Glutamatergic neuron (in vitro differentiated cells): ENCODE measurements around the gene PPP1R27. TPM values are rescaled to one million over a fixed set of nuclear protein-coding genes. Genes with fewer than 3 reads are reported as not detected.

Experiments
- DNase-seq: peaks from one replicate; pipeline ENCODE4 v3.0.0; 2022
- H3K27ac Mint-ChIP-seq: one replicate; pipeline ENCODE4 v1.8.0; 2020; ENCODE audit warnings: mild to moderate bottlenecking, mixed read lengths, inconsistent platforms; ENCODE audit not compliant: unreplicated experiment
- H3K27me3 Mint-ChIP-seq: one replicate; pipeline ENCODE4 v1.8.0; 2020; ENCODE audit warnings: mild to moderate bottlenecking, moderate library complexity, mixed read lengths, inconsistent platforms; ENCODE audit not compliant: unreplicated experiment
- H3K36me3 Mint-ChIP-seq: one replicate; pipeline ENCODE4 v1.8.0; 2020; ENCODE audit warnings: mild to moderate bottlenecking, mixed read lengths, inconsistent platforms; ENCODE audit not compliant: unreplicated experiment
- H3K4me1 Mint-ChIP-seq: one replicate; pipeline ENCODE4 v1.8.0; 2020; ENCODE audit warnings: mild to moderate bottlenecking, low read depth, mixed read lengths, inconsistent platforms; ENCODE audit not compliant: unreplicated experiment
- H3K4me3 Mint-ChIP-seq: one replicate; pipeline ENCODE4 v1.8.0; 2020; ENCODE audit warnings: mild to moderate bottlenecking, mixed read lengths, inconsistent platforms; ENCODE audit not compliant: unreplicated experiment
- H3K9me3 Mint-ChIP-seq: one replicate; pipeline ENCODE4 v1.8.0; 2020; ENCODE audit warnings: mild to moderate bottlenecking, moderate library complexity, mixed read lengths, inconsistent platforms; ENCODE audit not compliant: unreplicated experiment
- total RNA-seq: library from RNA; stranded (reverse); fragmentation: NEBNext Ultra II Directional; extraction: Animal tissue kit (Norgen Biotek cat#: 25700); gene quantifications from one replicate; pipeline ENCODE4 v1.2.1, GENCODE V29; 2021; ENCODE audit not compliant: unreplicated experiment
- TF ChIP-seq, protein P1 (sequence below): fragments of 200-600 bp; sonication (generic); IDR thresholded peaks from one replicate; pipeline ENCODE4 v1.5.0; 2021; ENCODE audit not compliant: partially characterized antibody, unreplicated experiment

PPP1R27 gene
- total RNA-seq, 1 donor from 2014 or later: 0.81 TPM

GRCh38 chr17:81860756-81861568 is 26.1 kb upstream of the PPP1R27 start:
- peak overlapping the region; percentile 97 for H3K4me3 Mint-ChIP-seq
- peaks cover 24% of the 10 kb centered on the region for H3K9me3 Mint-ChIP-seq
- H3K27me3 Mint-ChIP-seq: peaks cover 16% of the 10 kb centered on the region
- H3K4me1 Mint-ChIP-seq: peaks cover 14% of the 10 kb centered on the region
- TF ChIP-seq, protein P1, sequence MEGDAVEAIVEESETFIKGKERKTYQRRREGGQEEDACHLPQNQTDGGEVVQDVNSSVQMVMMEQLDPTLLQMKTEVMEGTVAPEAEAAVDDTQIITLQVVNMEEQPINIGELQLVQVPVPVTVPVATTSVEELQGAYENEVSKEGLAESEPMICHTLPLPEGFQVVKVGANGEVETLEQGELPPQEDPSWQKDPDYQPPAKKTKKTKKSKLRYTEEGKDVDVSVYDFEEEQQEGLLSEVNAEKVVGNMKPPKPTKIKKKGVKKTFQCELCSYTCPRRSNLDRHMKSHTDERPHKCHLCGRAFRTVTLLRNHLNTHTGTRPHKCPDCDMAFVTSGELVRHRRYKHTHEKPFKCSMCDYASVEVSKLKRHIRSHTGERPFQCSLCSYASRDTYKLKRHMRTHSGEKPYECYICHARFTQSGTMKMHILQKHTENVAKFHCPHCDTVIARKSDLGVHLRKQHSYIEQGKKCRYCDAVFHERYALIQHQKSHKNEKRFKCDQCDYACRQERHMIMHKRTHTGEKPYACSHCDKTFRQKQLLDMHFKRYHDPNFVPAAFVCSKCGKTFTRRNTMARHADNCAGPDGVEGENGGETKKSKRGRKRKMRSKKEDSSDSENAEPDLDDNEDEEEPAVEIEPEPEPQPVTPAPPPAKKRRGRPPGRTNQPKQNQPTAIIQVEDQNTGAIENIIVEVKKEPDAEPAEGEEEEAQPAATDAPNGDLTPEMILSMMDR: no peak
- peak; percentile 98 for DNase-seq
- no peaks in the 10 kb centered on the region for H3K36me3 Mint-ChIP-seq
- H3K27ac Mint-ChIP-seq: peak overlapping the region; percentile 96

DNA sequence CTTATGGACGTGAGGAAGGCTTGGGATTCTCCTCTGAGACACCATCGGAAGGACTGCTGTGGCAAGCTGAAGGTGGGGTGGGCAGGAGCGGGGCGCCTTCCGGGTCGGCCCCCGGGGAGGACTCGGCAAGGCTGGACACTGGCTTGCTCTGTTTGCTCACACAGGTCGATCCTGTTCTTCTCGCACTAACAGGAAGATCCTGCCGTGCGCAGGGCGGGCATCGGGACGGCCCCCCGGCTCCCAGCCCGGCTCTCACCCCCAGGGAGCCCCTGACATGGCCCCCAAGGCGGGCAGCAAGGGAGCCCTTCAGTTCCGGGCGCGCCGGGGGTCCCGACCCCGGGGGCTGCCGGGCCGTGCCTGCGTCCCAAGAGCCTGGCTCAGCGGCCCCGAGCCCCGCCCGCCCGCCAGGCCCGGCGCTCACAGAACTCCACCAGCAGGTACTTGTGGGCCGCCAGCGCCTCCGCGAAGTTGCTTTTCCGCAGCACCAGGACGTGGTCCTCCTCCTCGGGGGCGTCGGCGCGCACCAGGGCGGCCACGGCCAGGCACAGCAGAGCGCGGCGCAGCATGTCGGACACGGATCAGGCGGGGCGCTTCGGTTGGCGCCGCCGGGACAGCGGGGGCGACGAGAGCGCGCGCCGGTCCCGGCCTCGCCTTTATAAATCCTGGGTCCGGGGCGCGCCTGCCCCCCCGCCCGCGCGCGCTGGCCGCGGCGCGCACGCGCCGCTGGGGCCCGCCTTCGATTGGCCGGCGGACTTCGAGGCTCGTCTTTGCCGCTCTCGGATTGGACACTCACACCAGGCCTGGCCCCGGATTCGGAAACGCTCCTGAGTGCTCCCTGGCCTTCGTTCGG is 25.3 kb upstream of the PPP1R27 start, which contains the start of gene P4HB:
Gene P4HB, minus strand, starts transcription at position 630 of the 850 bp plus-strand sequence. Its CDS starts 64 bp downstream, at position 566.
- Mint-ChIP-seq H3K27ac (peak within 1 kb of the TSS; percentile 96), H3K9me3 (peaks cover 20% of the 10 kb centered on the region), H3K27me3 (peaks cover 14% of the 10 kb centered on the region), H3K4me3 (peak within 1 kb of the TSS; percentile 98), H3K36me3 (no peaks in the 10 kb centered on the region), H3K4me1 (peaks cover 14% of the 10 kb centered on the region)
- peak; percentile 96 for DNase-seq
- TF ChIP-seq, protein P1: no peak

GRCh38 chr17:81858967-81859905 is 24.4 kb upstream of the PPP1R27 start:
- Mint-ChIP-seq H3K27ac (peak overlapping the region; percentile 83), H3K36me3 (no peaks in the 10 kb centered on the region)
- TF ChIP-seq, protein P1: no peak

GRCh38 chr17:81858170-81858966 is 23.5 kb upstream of the PPP1R27 start:
- Mint-ChIP-seq H3K9me3 (peaks cover 19% of the 10 kb centered on the region), H3K27ac (no peak overlapping the region), H3K27me3 (peaks cover 14% of the 10 kb centered on the region), H3K4me1 (peaks cover 14% of the 10 kb centered on the region), H3K4me3 (peak overlapping the region; percentile 98), H3K36me3 (no peaks in the 10 kb centered on the region)
- TF ChIP-seq, protein P1: no peak
- DNase-seq: no peak

More at GRCh38 chr17:81858967-81859905, 24.4 kb upstream of the PPP1R27 start:
- no peak for DNase-seq
- Mint-ChIP-seq H3K27me3 (peaks cover 14% of the 10 kb centered on the region), H3K9me3 (peaks cover 20% of the 10 kb centered on the region), H3K4me1 (peaks cover 14% of the 10 kb centered on the region), H3K4me3 (peak overlapping the region; percentile 98)
